ENCODE measurements around the gene PGLYRP3. TPM values are rescaled to one million over a fixed set of nuclear protein-coding genes. Genes with fewer than 3 reads are reported as not detected.

Gene PGLYRP3
- total RNA-seq, 1 donor from 2014 or later = not detected

DNA sequence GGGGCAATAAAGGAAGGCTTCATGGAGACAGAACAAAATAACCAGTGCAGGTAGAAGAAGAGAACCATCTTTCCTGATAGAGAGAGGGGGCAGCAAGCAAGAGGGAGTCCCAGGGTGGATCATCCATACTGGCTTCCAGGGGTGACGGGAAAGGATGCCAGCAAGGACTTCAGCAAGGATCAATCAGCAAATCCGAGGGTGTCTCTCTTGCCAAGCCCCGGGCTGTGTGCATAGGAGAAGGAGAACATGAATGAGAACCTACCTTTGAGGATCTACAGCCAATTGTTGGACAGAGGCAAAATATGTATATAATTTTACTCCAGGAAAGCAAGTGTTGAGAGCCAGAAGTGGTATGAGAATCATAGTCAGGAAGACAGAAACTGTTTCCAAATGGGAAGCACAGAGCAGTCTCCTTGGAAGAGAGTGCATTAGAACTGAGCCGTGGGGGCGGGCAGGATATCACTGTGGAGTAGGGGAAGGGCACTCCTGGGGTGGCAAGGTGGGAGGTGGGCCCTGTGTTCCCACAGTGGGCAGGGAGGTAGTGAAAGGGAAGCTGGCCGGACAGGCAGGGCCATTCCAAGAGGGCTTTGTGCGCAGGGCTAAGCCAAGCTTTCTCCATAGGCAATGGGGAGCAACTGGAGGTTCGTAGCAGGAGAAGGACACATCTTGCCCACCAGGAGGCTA lies 43.8 kb upstream of the PGLYRP3 start:
- peaks cover 1% of the 10 kb centered on the region for H3K36me3 Mint-ChIP-seq (ENCODE audit: low read depth, unreplicated experiment)
- no peaks in the 10 kb centered on the region for H3K9me3 Mint-ChIP-seq (ENCODE audit: unreplicated experiment)
- H3K4me1 Mint-ChIP-seq (ENCODE audit: low read depth, unreplicated experiment) = no peaks in the 10 kb centered on the region
- TF ChIP-seq, protein P1, sequence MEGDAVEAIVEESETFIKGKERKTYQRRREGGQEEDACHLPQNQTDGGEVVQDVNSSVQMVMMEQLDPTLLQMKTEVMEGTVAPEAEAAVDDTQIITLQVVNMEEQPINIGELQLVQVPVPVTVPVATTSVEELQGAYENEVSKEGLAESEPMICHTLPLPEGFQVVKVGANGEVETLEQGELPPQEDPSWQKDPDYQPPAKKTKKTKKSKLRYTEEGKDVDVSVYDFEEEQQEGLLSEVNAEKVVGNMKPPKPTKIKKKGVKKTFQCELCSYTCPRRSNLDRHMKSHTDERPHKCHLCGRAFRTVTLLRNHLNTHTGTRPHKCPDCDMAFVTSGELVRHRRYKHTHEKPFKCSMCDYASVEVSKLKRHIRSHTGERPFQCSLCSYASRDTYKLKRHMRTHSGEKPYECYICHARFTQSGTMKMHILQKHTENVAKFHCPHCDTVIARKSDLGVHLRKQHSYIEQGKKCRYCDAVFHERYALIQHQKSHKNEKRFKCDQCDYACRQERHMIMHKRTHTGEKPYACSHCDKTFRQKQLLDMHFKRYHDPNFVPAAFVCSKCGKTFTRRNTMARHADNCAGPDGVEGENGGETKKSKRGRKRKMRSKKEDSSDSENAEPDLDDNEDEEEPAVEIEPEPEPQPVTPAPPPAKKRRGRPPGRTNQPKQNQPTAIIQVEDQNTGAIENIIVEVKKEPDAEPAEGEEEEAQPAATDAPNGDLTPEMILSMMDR (IDR thresholded peaks at IDR 0.05; ENCODE audit: insufficient read depth, low read depth, low read length) = no peak
- no peak for TF ChIP-seq EZH2 (IDR thresholded peaks at IDR 0.05; ENCODE audit: insufficient read depth, low read length)
- H3K9ac ChIP-seq (ENCODE audit: low read length) = no peak overlapping the region
- no peak overlapping the region for H2AFZ ChIP-seq (ENCODE audit: low read depth, low read length)
- H3K27ac ChIP-seq (ENCODE audit: low read depth, low read length) = no peak overlapping the region
- no peaks in the 10 kb centered on the region for H3K4me1 ChIP-seq (ENCODE audit: insufficient read depth, low read length)
- H3K4me2 ChIP-seq (ENCODE audit: low read length) = no peak overlapping the region
- peaks cover 40% of the 10 kb centered on the region for H3K27me3 Mint-ChIP-seq (ENCODE audit: low read depth, unreplicated experiment)
- H3K27me3 ChIP-seq (ENCODE audit: insufficient read depth, low read length) = no peaks in the 10 kb centered on the region
- H3K36me3 ChIP-seq (ENCODE audit: insufficient read depth, low read length) = no peaks in the 10 kb centered on the region
- H3K9me3 ChIP-seq (ENCODE audit: insufficient read depth, low read depth, low read length) = no peaks in the 10 kb centered on the region
- no peak overlapping the region for H3K4me3 ChIP-seq (ENCODE audit: insufficient read depth, low read depth, low read length)
- FAIRE-seq = no peak
- no peaks in the 10 kb centered on the region for H4K20me1 ChIP-seq (ENCODE audit: insufficient read depth, low read length)
- H3K4me3 Mint-ChIP-seq (ENCODE audit: unreplicated experiment) = no peak overlapping the region
- no peak for DNase-seq (ENCODE audit: low read depth)
- no peak overlapping the region for H3K27ac Mint-ChIP-seq (ENCODE audit: unreplicated experiment)
- no peaks in the 10 kb centered on the region for H3K79me2 ChIP-seq (ENCODE audit: insufficient read depth, low read length)

DNA sequence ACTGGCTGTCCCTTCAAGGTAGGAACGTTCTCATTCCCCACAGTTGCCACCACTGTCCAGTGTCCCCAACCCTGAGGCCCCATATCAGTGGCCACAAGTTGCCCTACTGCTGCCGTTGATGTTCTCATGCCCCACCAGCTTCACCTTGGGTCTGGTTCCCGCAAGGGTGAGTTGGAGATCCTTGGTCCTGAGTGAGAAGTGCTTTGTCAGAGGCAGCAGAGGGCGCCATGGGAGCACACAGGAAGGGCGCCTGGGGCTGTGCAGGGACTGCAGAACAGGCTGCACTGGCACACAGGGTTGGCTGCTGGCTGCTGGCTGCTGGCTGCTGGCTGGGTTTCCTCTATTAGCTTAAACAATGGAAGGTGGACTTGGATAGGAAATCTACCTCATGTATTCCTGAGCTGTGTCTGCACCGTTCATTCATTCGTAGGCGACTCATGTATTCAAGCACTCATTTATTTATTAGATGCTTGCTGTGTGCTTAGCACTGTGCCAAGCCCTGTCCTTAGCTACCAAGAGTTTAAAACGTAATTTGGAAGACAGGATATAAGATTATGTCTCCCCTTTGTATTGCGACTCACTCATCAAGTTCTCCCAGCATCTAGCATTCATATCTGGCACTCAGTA lies 42.8 kb upstream of the PGLYRP3 start:
- Histone ChIP-seq H3K4me3 (ENCODE audit: insufficient read depth, low read depth, low read length) (no peak overlapping the region), H3K4me1 (ENCODE audit: insufficient read depth, low read length) (no peaks in the 10 kb centered on the region), H3K27me3 (ENCODE audit: insufficient read depth, low read length) (peaks cover 5% of the 10 kb centered on the region), H3K79me2 (ENCODE audit: insufficient read depth, low read length) (no peaks in the 10 kb centered on the region), H3K27ac (ENCODE audit: low read depth, low read length) (no peak overlapping the region), H3K9ac (ENCODE audit: low read length) (no peak overlapping the region), H2AFZ (ENCODE audit: low read depth, low read length) (no peak overlapping the region), H4K20me1 (ENCODE audit: insufficient read depth, low read length) (no peaks in the 10 kb centered on the region), H3K4me2 (ENCODE audit: low read length) (no peak overlapping the region), H3K9me3 (ENCODE audit: insufficient read depth, low read depth, low read length) (no peaks in the 10 kb centered on the region), H3K36me3 (ENCODE audit: insufficient read depth, low read length) (no peaks in the 10 kb centered on the region)
- Mint-ChIP-seq H3K4me1 (ENCODE audit: low read depth, unreplicated experiment) (no peaks in the 10 kb centered on the region), H3K36me3 (ENCODE audit: low read depth, unreplicated experiment) (peaks cover 1% of the 10 kb centered on the region), H3K9me3 (ENCODE audit: unreplicated experiment) (no peaks in the 10 kb centered on the region), H3K27me3 (ENCODE audit: low read depth, unreplicated experiment) (peaks cover 34% of the 10 kb centered on the region), H3K27ac (ENCODE audit: unreplicated experiment) (no peak overlapping the region), H3K4me3 (ENCODE audit: unreplicated experiment) (no peak overlapping the region)
- FAIRE-seq (no peak), DNase-seq (ENCODE audit: low read depth) (peak; percentile 25)
- no peak for TF ChIP-seq EZH2 (IDR thresholded peaks at IDR 0.05; ENCODE audit: insufficient read depth, low read length)
- TF ChIP-seq, protein P1 (IDR thresholded peaks at IDR 0.05; ENCODE audit: insufficient read depth, low read depth, low read length) = peak; percentile 24
